KMS-11 (cell line): ENCODE measurements around the gene SLC17A4.

Experiments
- H2AFZ ChIP-seq: fragments of 200-600 bp; sonication (generic); 2 replicates; pipeline ENCODE4 v1.6.1; 2016; ENCODE audit warnings: antibody characterized with exemption, mixed run types, low read depth
- H3K27ac ChIP-seq: fragments of 200-600 bp; sonication (generic); 2 replicates; pipeline ENCODE4 v1.6.1; 2016; ENCODE audit warnings: mild to moderate bottlenecking, mixed run types
- H3K27me3 ChIP-seq: fragments of 200-600 bp; sonication (generic); 2 replicates; pipeline ENCODE4 v1.6.1; 2017; ENCODE audit warnings: mild to moderate bottlenecking, low read depth, mixed run types, moderate library complexity; ENCODE audit not compliant: insufficient read depth
- H3K36me3 ChIP-seq: fragments of 200-600 bp; sonication (generic); 2 replicates; pipeline ENCODE4 v1.6.1; 2017; ENCODE audit warnings: mild to moderate bottlenecking, mixed run types; ENCODE audit not compliant: insufficient read depth
- H3K4me1 ChIP-seq: fragments of 200-600 bp; sonication (generic); 2 replicates; pipeline ENCODE4 v1.6.1; 2016; ENCODE audit warnings: mild to moderate bottlenecking, low read depth, mixed run types; ENCODE audit not compliant: poor library complexity, severe bottlenecking
- H3K4me2 ChIP-seq: fragments of 200-600 bp; sonication (generic); 2 replicates; pipeline ENCODE4 v1.7.0; 2016; ENCODE audit warnings: mild to moderate bottlenecking, mixed run types
- H3K4me3 ChIP-seq: fragments of 200-600 bp; sonication (generic); IDR thresholded peaks from 2 replicates; pipeline ENCODE4 v1.6.1; 2017; ENCODE audit warnings: low read depth, low read length, mixed read lengths; ENCODE audit not compliant: insufficient read depth
- H3K79me2 ChIP-seq: fragments of 200-600 bp; sonication (generic); 2 replicates; pipeline ENCODE4 v1.6.1; 2016; ENCODE audit warnings: low read depth, mixed run types; ENCODE audit not compliant: insufficient read depth
- H3K9ac ChIP-seq: fragments of 200-600 bp; sonication (generic); 2 replicates; pipeline ENCODE4 v1.6.1; 2016; ENCODE audit warnings: mild to moderate bottlenecking, mixed run types
- H4K20me1 ChIP-seq: fragments of 200-600 bp; sonication (generic); 2 replicates; pipeline ENCODE4 v1.6.1; 2016; ENCODE audit warnings: mild to moderate bottlenecking, mixed run types; ENCODE audit not compliant: insufficient read depth
- TF ChIP-seq, protein P1 (sequence below): fragments of 200-600 bp; sonication (generic); conservative IDR thresholded peaks from 2 replicates; pipeline ENCODE4 v1.6.1; 2017; ENCODE audit warnings: low read depth, mild to moderate bottlenecking, antibody characterized with exemption, low read length, moderate library complexity, mixed read lengths

SLC17A4 gene

DNA sequence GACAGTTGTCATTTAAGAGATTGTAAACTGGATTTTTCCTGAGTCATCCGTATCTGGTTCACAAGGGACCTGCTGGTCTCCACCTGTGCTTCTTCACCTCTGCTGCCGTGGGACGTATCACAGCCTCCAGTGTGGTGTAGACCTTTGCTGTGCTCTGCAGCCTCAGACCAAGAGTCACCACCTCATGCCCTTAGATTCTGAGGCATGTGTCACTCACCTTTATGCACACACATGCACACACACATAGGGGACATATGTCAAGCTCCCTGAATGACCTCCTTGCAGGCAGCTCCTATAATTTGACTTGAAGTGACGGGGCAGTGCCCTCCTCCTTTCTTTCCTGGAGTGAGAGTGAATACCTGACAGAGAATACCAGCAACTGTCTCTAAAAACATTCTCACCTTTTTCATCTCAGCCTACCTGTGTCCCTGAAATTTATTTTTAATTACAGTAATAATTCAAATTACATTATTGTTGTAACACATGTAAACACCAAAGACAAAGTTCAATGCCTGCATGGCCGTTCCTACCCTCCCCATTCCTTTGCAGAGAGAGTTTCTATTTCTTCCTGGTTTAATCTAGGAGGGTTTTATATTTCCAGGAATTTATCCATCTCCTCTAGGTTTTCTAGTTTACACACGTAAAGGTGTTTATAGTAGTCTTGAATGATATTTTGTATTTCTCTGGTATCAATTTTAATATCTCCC, 3.5 kb downstream of the SLC17A4 start:
- TF ChIP-seq, protein P1, sequence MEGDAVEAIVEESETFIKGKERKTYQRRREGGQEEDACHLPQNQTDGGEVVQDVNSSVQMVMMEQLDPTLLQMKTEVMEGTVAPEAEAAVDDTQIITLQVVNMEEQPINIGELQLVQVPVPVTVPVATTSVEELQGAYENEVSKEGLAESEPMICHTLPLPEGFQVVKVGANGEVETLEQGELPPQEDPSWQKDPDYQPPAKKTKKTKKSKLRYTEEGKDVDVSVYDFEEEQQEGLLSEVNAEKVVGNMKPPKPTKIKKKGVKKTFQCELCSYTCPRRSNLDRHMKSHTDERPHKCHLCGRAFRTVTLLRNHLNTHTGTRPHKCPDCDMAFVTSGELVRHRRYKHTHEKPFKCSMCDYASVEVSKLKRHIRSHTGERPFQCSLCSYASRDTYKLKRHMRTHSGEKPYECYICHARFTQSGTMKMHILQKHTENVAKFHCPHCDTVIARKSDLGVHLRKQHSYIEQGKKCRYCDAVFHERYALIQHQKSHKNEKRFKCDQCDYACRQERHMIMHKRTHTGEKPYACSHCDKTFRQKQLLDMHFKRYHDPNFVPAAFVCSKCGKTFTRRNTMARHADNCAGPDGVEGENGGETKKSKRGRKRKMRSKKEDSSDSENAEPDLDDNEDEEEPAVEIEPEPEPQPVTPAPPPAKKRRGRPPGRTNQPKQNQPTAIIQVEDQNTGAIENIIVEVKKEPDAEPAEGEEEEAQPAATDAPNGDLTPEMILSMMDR, result no peak
- Histone ChIP-seq H3K4me1 (no peaks in the 10 kb centered on the region), H3K27me3 (no peaks in the 10 kb centered on the region), H3K79me2 (no peaks in the 10 kb centered on the region), H4K20me1 (no peaks in the 10 kb centered on the region), H3K36me3 (no peaks in the 10 kb centered on the region), H3K9ac (no peak overlapping the region), H3K4me2 (no peak overlapping the region), H3K4me3 (no peak overlapping the region), H3K27ac (no peak overlapping the region), H2AFZ (no peak overlapping the region)

DNA sequence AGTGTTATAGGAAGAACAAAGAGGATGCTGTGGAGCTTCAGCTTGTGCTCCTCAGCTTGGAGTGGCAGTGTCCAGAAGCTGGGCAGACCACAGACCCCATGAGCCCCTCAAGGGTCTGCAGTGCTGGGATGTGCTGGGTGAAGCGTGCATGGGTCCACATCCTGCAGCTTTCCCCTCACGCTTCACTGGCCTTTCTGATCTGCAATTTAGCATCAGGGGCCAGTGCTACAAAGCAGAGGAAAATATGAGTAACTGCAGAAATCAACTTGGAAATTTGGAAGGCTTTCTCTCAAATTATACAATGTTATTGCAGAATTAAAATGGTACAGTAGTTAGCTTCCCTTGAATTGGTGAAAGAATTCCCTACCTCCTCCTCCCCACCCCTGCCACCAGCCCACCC, 10.1 kb downstream of the SLC17A4 start:
- H2AFZ ChIP-seq, result no peak overlapping the region
- H3K27ac ChIP-seq, result no peak overlapping the region
- H3K4me3 ChIP-seq, result no peak overlapping the region
- H3K9ac ChIP-seq, result no peak overlapping the region
- no peaks in the 10 kb centered on the region for H3K4me1 ChIP-seq
- H3K79me2 ChIP-seq, result no peaks in the 10 kb centered on the region
- H3K27me3 ChIP-seq, result no peaks in the 10 kb centered on the region
- no peak overlapping the region for H3K4me2 ChIP-seq
- TF ChIP-seq, protein P1, result no peak
- H4K20me1 ChIP-seq, result no peaks in the 10 kb centered on the region
- H3K36me3 ChIP-seq, result no peaks in the 10 kb centered on the region

DNA sequence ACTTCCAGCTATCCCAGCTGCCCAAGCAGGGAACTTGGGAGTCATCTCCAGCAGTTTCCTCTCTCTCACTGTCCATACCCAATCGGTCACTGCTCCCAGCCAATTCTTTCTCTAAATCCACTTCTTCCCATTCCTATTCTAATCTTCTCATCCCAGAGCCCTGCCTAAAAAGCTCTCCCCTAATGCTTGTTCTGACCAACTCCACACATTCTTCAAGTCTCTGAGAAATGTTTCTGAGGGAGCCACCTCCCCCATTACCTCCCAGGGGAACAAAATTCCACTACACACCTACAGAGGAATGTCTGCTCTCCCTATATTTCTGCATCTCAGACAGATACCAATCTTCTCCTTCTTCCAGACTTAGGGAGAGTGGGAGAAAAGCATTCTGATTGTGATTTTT, 14.0 kb downstream of the SLC17A4 start:
- no peaks in the 10 kb centered on the region for H3K27me3 ChIP-seq
- H3K79me2 ChIP-seq, result no peaks in the 10 kb centered on the region
- H3K4me2 ChIP-seq, result no peak overlapping the region
- H3K36me3 ChIP-seq, result no peaks in the 10 kb centered on the region
- H3K4me1 ChIP-seq, result no peaks in the 10 kb centered on the region
- no peak overlapping the region for H3K27ac ChIP-seq
- no peak overlapping the region for H2AFZ ChIP-seq
- TF ChIP-seq, protein P1, result no peak
- no peaks in the 10 kb centered on the region for H4K20me1 ChIP-seq
- no peak overlapping the region for H3K9ac ChIP-seq
- no peak overlapping the region for H3K4me3 ChIP-seq

DNA sequence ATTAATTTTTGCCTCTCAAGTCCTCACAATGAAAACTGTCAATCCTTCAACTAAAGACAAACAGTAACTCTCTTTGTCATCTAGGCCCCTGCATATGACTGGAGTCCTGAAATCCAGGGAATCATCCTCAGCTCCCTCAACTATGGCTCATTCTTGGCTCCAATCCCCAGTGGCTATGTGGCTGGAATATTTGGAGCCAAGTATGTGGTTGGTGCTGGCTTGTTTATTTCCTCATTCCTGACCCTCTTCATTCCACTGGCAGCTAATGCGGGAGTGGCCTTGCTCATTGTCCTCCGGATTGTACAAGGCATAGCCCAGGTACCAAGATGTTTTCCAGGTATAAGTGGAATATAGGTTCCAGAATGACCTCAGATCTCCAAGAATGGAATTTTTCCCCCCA, 15.4 kb downstream of the SLC17A4 start:
- no peaks in the 10 kb centered on the region for H3K79me2 ChIP-seq
- H3K27me3 ChIP-seq, result no peaks in the 10 kb centered on the region
- no peak overlapping the region for H2AFZ ChIP-seq
- H3K36me3 ChIP-seq, result no peaks in the 10 kb centered on the region
- TF ChIP-seq, protein P1, result no peak
- H3K9ac ChIP-seq, result no peak overlapping the region
- H4K20me1 ChIP-seq, result no peaks in the 10 kb centered on the region
- H3K27ac ChIP-seq, result no peak overlapping the region
- H3K4me1 ChIP-seq, result no peaks in the 10 kb centered on the region
- H3K4me3 ChIP-seq, result no peak overlapping the region
- no peak overlapping the region for H3K4me2 ChIP-seq
